IMR-90 (cell line): ENCODE results near the gene ATP10D. TPM values are rescaled to one million over a fixed set of nuclear protein-coding genes. Genes with fewer than 3 reads are reported as not detected.

Experiments
- ATAC-seq: fragments of 200-7000 bp; cut with Tn5 transposase; 2 replicates; pipeline ENCODE4 v1.9.1; 2020; ENCODE audit warnings: low read depth, mild to moderate bottlenecking, moderate library complexity
- BruUV-seq: library from RNA; stranded (reverse); fragments of 400-500 nt; replicated peaks from 2 replicates; lab custom pipeline; 2021; lab: Mats Ljungman, UMichigan
- CTCF ChIA-PET: fragments of 300-600 bp; formaldehyde crosslinking; extraction: SDS; loops from one replicate; lab custom pipeline; 2021; ENCODE audit warnings: antibody characterized with exemption; lab: Yijun Ruan, JAX
- POLR2A ChIA-PET: fragments of 300-600 bp; sonication (Branson Sonifier 250); formaldehyde crosslinking; loops from one replicate; lab custom pipeline; 2022; ENCODE audit warnings: antibody characterized with exemption; ENCODE audit not compliant: unreplicated experiment; lab: Charles Lee
- DNase-seq: peaks from one replicate; pipeline ENCODE4 v3.0.0; 2013
- H2AFZ ChIP-seq: replicated peaks from 2 replicates; pipeline ENCODE3; 2013; ENCODE audit warnings: low read length, mild to moderate bottlenecking; ENCODE audit not compliant: poor library complexity
- H2AK5ac ChIP-seq: 2 replicates; pipeline ENCODE4 v1.6.1; 2013; ENCODE audit warnings: low read depth, low read length, inconsistent platforms
- H2AK9ac ChIP-seq: replicated peaks from 2 replicates; pipeline ENCODE3; 2013; ENCODE audit warnings: mild to moderate bottlenecking, low read depth, low read length, moderate library complexity; ENCODE audit not compliant: poor library complexity
- H2BK120ac ChIP-seq: 2 replicates; pipeline ENCODE4 v1.6.1; 2013; ENCODE audit warnings: low read depth, low read length, inconsistent platforms
- H2BK15ac ChIP-seq: 3 replicates; pipeline ENCODE4 v1.6.1; 2013; ENCODE audit warnings: low read depth, low read length, inconsistent platforms
- H2BK20ac ChIP-seq: 2 replicates; pipeline ENCODE4 v1.6.1; 2013; ENCODE audit warnings: low read depth, mild to moderate bottlenecking, inconsistent platforms, low read length, moderate library complexity
- H2BK5ac ChIP-seq: 2 replicates; pipeline ENCODE4 v1.6.1; 2013; ENCODE audit warnings: mild to moderate bottlenecking, low read depth, low read length, inconsistent platforms; ENCODE audit not compliant: poor library complexity, severe bottlenecking
- H3K14ac ChIP-seq: replicated peaks from 2 replicates; pipeline ENCODE4 v1.6.1; 2013; ENCODE audit warnings: low read depth, low read length, inconsistent platforms
- H3K18ac ChIP-seq: 2 replicates; pipeline ENCODE4 v1.6.1; 2013; ENCODE audit warnings: low read depth, low read length, control low read depth
- H3K23ac ChIP-seq: 2 replicates; pipeline ENCODE4 v1.6.1; 2013; ENCODE audit warnings: low read depth, low read length, inconsistent platforms
- H3K27ac ChIP-seq: 2 replicates; pipeline ENCODE4 v1.5.1; 2013; ENCODE audit warnings: mild to moderate bottlenecking, control low read depth, low read length; ENCODE audit not compliant: insufficient read depth
- H3K27me3 ChIP-seq: 2 replicates; pipeline ENCODE4 v1.6.1; 2013; ENCODE audit warnings: low read length; ENCODE audit not compliant: control insufficient read depth, insufficient read depth
- H3K36me3 ChIP-seq: 2 replicates; pipeline ENCODE4 v1.6.1; 2013; ENCODE audit warnings: low read length, mixed read lengths; ENCODE audit not compliant: control insufficient read depth, insufficient read depth
- H3K4ac ChIP-seq: 2 replicates; pipeline ENCODE4 v1.6.1; 2013; ENCODE audit warnings: low read depth, low read length, inconsistent platforms
- H3K4me1 ChIP-seq: 2 replicates; pipeline ENCODE4 v1.6.1; 2013; ENCODE audit warnings: low read length, mixed read lengths; ENCODE audit not compliant: control insufficient read depth, insufficient read depth
- H3K4me2 ChIP-seq: 2 replicates; pipeline ENCODE4 v1.6.1; 2013; ENCODE audit warnings: low read depth, mild to moderate bottlenecking, control low read depth, low read length, moderate library complexity
- H3K4me3 ChIP-seq: 2 replicates; pipeline ENCODE4 v1.5.1; 2013; ENCODE audit warnings: low read depth, mild to moderate bottlenecking, control low read depth, low read length, moderate library complexity; ENCODE audit not compliant: insufficient read depth
- H3K56ac ChIP-seq: 2 replicates; pipeline ENCODE4 v1.6.1; 2013; ENCODE audit warnings: low read length, inconsistent platforms; ENCODE audit not compliant: insufficient read depth; ENCODE audit errors: extremely low read depth
- H3K79me1 ChIP-seq, 2 experiments: 2 replicates each; pipeline ENCODE4 v1.6.1; 2013; ENCODE audit warnings: low read length in 2 of 2, inconsistent platforms in 1 of 2, low read depth in 1 of 2
- H3K9ac ChIP-seq: 2 replicates; pipeline ENCODE4 v1.6.1; 2013; ENCODE audit warnings: low read depth, low read length, control low read depth
- H3K9me1 ChIP-seq: 2 replicates; pipeline ENCODE4 v1.6.1; 2013; ENCODE audit warnings: low read length, inconsistent platforms; ENCODE audit not compliant: insufficient read depth
- H3K9me3 ChIP-seq: 2 replicates; pipeline ENCODE4 v1.6.1; 2013; ENCODE audit warnings: low read length; ENCODE audit not compliant: control insufficient read depth, insufficient read depth
- H4K20me1 ChIP-seq: 2 replicates; pipeline ENCODE4 v1.6.1; 2013; ENCODE audit warnings: low read length, inconsistent platforms; ENCODE audit not compliant: insufficient read depth
- H4K5ac ChIP-seq: 2 replicates; pipeline ENCODE4 v1.6.1; 2013; ENCODE audit warnings: mild to moderate bottlenecking, low read depth, low read length, control low read depth
- H4K8ac ChIP-seq, 2 experiments: 2 replicates each; pipeline ENCODE4 v1.6.1; 2013; ENCODE audit warnings: low read depth in 2 of 2, low read length in 2 of 2, control low read depth in 1 of 2, inconsistent platforms in 1 of 2
- H4K91ac ChIP-seq: 2 replicates; pipeline ENCODE4 v1.6.1; 2013; ENCODE audit warnings: low read depth, low read length, inconsistent platforms; ENCODE audit not compliant: insufficient read depth
- NFE2L2 ChIP-seq: fragments of 150-350 bp; IDR thresholded peaks from 2 replicates; pipeline ENCODE4 v1.6.1; 2016; ENCODE audit warnings: low read depth, mild to moderate bottlenecking, low read length
- USF2 ChIP-seq: fragments of 150-350 bp; IDR thresholded peaks from 2 replicates; pipeline ENCODE4 v1.6.1; 2017; ENCODE audit warnings: mild to moderate bottlenecking, antibody characterized with exemption, low read length, low read depth
- WGBS, 2 experiments: methylation state at CpG; one replicate each; pipeline versions ENCODE4 v1.1.5 to v1.1.7; 2013; ENCODE audit warnings: missing lambda C conversion rate in 2 of 2; ENCODE audit not compliant: insufficient read length in 1 of 2; ENCODE audit errors: extremely low coverage in 2 of 2; 5-methylcytosine and 5-hydroxymethylcytosine counted together
- dilution Hi-C: fragments of 300-500 bp; cut with HindIII; formaldehyde crosslinking; loops from one replicate; pipeline ENCODE4 v1.14.3; 2018; ENCODE audit warnings: low sequenced_read_pairs; ENCODE audit not compliant: unreplicated experiment
- in situ Hi-C: fragments of 300-500 bp; cut with MboI; formaldehyde crosslinking; loops from 3 replicates; pipeline ENCODE4 v1.14.3; 2019; ENCODE audit warnings: low sequenced_read_pairs, inconsistent platforms, mixed read lengths
- intact Hi-C: fragments of 100-400 bp; cut with micrococcal nuclease; formaldehyde crosslinking; loops from 2 replicates; pipeline ENCODE4 v1.10.0; 2022
- polyA plus RNA-seq, 3 experiments: library from polyadenylated mRNA; depleted of rRNA; stranded (reverse); fragments of >200 nt; gene quantifications; 2 replicates each; pipeline ENCODE4 v1.2.3, GENCODE V29; 2012; ENCODE audit warnings: low replicate concordance in 1 of 3
- total RNA-seq: library from RNA; depleted of rRNA; stranded (reverse); fragments of >200 nt; gene quantifications from 2 replicates; pipeline ENCODE4 v1.2.3, GENCODE V29; 2012

The ATP10D gene
- total and polyA plus RNA-seq, 2 of the 4 experiments (the other 2 are of a cell fraction), result 28.9 to 135 TPM

DNA sequence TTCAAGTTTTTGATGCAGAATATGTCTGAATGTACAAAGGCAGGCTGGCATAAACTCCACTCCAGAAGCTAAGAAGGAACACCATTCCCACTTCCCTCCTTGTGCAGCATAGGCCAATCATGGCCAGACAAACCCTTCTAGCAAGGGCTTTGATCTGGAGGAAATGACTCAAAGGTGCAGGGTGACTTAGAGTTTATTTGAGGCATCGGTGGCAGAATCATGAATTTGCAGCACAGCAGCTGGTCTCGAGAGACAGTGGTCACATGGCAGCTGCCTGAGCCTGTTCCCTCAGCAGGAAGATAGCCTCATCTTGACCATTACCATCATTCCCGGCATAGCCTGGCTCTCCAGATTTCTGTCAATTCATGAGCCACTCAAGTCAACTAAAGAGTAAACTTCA is 154.5 kb downstream of the ATP10D start:
- peak; percentile 65 for DNase-seq
- no peak overlapping the region for H2BK5ac ChIP-seq
- no peak overlapping the region for H3K4me3 ChIP-seq
- H3K36me3 ChIP-seq, result no peaks in the 10 kb centered on the region
- in situ Hi-C loops, result no loop called here
- H4K5ac ChIP-seq, result no peak overlapping the region
- peak overlapping the region; percentile 11; the same call in 1 of the 2 replicates for H3K23ac ChIP-seq
- no peak overlapping the region for H3K4me2 ChIP-seq
- H2BK15ac ChIP-seq, result no peak overlapping the region
- no peak overlapping the region for H4K91ac ChIP-seq
- intact Hi-C loops, result no loop called here
- no peak overlapping the region for H3K18ac ChIP-seq
- no peaks in the 10 kb centered on the region for H3K9me1 ChIP-seq
- no peak overlapping the region for H3K4ac ChIP-seq
- no TSS peak for BruUV-seq
- H2BK120ac ChIP-seq, result no peak overlapping the region
- no peaks in the 10 kb centered on the region for H3K79me1 ChIP-seq
- H3K4me1 ChIP-seq, result peaks cover 2% of the 10 kb centered on the region; the same call in 1 of the 2 replicates
- H4K8ac ChIP-seq, result no peak overlapping the region
- H3K56ac ChIP-seq, result no peak overlapping the region
- no peak for ATAC-seq
- H3K27ac ChIP-seq, result no peak overlapping the region
- dilution Hi-C loops, result no loop called here
- peak overlapping the region; percentile 46 for H2AFZ ChIP-seq
- TF ChIP-seq USF2 (peak; percentile 51; the same call in 1 of the 2 replicates), NFE2L2 (no peak)
- POLR2A ChIA-PET, result no interaction called here
- no peaks in the 10 kb centered on the region for H3K9me3 ChIP-seq
- 67% methylated on average over 1 of the region's 3 CpGs; no CpG with 5 or more reads in 1 of the 2 experiments for WGBS, 2 experiments
- CTCF ChIA-PET, result no interaction called here
- H2AK5ac ChIP-seq, result no peak overlapping the region
- no peaks in the 10 kb centered on the region for H3K27me3 ChIP-seq
- H2AK9ac ChIP-seq, result no peak overlapping the region
- no peaks in the 10 kb centered on the region for H4K20me1 ChIP-seq
- H3K9ac ChIP-seq, result no peak overlapping the region
- no peak overlapping the region for H2BK20ac ChIP-seq
- no peak overlapping the region for H3K14ac ChIP-seq
